Right ventricle myocardium superior (tissue), 1 donor: Measurements from ENCODE around the gene ITGA11. TPM values are rescaled to one million over a fixed set of nuclear protein-coding genes. Genes with fewer than 3 reads are reported as not detected.
A peak's percentile ranks its signal among the peaks of the same experiment; 100 is the strongest.

Experiments used
- ATAC-seq: fragments of 200-7000 bp; cut with Tn5 transposase; one replicate; pipeline ENCODE4 v1.9.1; 2020; ENCODE audit warnings: mild to moderate bottlenecking; ENCODE audit not compliant: poor library complexity
- DNase-seq: peaks from one replicate; pipeline ENCODE4 v3.0.0-alpha.2; 2020
- intact Hi-C: fragments of 100-400 bp; cut with DNase I; formaldehyde crosslinking; loops from one replicate; pipeline ENCODE4 v1.11.2; 2022
- total RNA-seq: library from RNA; stranded (reverse); fragmentation: NEBNext Ultra II Directional; extraction: Animal tissue kit (Norgen Biotek cat#: 25700); gene quantifications from one replicate; pipeline ENCODE4 v1.2.1, GENCODE V29; 2021
- donor health status: DM: no; HTN: yes; CAD: no; lungs with severe emphysema.

Gene ITGA11
- total RNA-seq, 1 donor from 2014 or later: 32.2 TPM

- no peak for DNase-seq
- intact Hi-C loops: no loop called here
- no peak for ATAC-seq
These were observed 155.3 kb downstream of the ITGA11 start for GRCh38 chr15:68276668-68277067.

GRCh38 chr15:68275165-68275746 is 156.7 kb downstream of the ITGA11 start:
- ATAC-seq: no peak
- intact Hi-C loops: no loop called here
- DNase-seq: no peak

DNA sequence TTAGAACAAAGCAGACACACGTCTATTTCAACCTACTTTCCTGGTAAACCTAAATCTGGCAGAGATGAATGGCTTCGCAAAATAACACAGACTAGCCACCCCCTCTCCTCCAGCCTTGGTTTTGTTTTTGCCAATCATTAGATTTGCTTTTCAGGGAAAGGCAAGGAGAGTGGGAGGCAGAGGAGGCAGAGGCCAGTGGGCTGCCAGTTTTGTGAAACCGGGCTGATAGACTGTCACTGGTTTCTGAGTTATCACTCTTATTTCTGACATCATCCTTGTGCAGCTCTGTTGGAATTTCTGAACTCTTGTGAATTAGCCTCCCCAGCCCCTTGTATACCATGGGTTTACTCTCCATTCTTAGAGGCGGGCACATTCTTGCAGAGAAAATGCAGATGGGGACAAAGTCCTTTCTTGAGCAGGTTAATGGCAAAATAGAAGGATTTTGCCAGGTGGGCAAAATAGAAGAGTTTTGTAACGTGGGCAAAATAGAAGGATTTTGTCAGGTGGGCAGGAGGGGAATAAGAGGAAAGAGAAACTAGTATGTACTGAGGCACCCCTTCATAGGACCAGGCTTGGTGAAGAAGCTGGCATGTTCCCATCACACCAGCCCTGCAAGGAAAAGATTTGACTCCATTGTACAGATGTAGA is 157.6 kb downstream of the ITGA11 start:
- DNase-seq: no peak
- intact Hi-C loops: no loop called here
- ATAC-seq: no peak

DNA sequence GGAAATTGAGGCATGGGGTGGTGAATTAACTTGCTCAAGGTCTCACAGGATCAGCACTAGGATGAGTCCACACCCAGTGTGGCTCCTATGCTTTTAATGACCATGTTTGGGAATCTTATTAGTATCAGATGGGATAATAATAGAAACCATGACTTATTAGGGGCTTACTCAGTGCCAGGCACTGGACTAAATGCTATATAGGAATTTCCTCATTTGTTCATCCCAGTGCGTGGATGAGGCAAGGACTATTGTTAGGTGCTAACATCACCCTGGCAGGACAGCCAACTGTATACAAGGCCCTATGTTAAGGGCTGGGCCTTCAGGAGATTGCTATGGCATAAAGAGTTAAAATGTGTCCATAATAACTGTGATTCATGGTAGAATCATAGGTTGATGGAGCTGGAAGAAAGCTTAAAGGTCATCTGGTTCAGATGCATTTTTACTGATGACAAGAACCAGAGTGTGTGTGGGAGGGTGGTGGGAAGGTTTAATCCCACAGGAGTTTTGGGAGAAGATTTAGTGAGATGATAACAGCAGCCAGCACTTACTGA is 159.2 kb downstream of the ITGA11 start:
- intact Hi-C loops: no loop called here
- no peak for DNase-seq
- no peak for ATAC-seq

DNA sequence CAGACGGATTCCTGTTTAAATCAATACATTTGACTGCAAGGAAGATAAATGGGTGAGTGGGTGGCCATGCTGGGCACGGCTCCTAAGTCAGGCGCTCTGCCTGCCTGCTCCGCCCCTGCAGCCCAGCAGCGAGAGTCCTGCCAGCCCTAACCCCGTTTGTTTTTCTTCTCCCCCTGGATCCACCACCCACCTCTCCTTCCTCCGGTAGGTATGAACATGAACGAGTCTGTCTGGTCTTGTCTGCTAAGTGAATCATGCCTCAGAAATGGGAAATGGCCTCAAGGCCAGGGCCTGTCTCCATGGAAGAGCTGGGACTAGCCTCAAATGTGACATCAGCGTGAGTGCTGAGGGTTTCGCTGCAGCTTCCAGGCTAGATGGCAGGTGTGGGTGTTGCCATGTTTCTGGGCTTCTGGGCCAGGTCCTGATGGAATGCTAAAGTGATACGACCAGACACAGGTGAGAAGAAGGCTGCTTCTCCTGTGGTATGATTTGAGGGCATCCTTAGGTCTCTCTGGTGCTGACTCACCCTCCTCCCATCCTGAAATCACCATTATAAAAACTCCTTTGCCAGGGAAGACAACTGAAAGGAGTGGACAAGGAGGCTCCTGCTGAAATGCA is 160.0 kb downstream of the ITGA11 start:
- ATAC-seq (peak; percentile 48), DNase-seq (no peak)
- intact Hi-C loops: no loop called here

- ATAC-seq (no peak), DNase-seq (no peak)
- intact Hi-C loops: no loop called here
These were observed 163.6 kb downstream of the ITGA11 start for GRCh38 chr15:68268405-68268804.

DNA sequence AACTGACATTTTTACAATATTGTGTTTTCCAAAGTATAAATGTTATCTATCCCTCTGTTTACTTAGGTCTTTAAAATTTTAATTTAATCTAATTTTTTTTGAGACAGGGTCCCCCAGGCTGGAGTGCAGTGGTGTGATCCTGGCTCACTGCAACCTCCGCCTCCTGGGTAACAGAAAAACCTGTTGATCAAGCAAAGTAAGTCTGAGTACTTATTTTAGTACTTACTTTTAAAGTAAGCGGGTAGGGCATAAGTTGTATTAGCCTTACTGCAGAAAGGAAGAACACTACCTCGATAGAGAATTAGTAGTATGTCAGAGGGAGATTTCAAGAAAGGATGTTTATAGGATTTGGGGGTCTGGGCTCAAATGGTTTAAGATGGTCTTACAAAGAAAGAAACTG is 166.3 kb downstream of the ITGA11 start:
- intact Hi-C loops: no loop called here
- no peak for ATAC-seq

DNA sequence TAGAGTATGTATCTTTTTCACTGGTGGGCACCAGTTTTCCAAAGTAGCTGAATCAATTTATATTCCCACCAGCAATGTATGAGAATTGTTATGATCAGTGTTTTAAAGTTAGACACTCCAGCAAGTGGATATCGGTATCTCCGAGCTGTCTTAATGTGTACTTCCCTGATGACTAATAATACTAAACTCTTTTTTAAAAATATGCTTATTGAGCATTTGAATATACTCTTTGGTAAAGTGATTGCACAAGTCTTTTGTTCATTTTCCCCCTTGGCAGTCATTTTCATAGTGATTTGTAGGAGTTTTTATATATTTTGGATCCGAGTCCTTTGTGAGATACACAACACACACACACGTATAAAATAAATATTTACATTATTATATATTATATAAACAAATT is 166.9 kb downstream of the ITGA11 start:
- ATAC-seq (no peak), DNase-seq (no peak)
- intact Hi-C loops: no loop called here

More for the DNA sequence above, 166.3 kb downstream of the ITGA11 start:
- no peak for DNase-seq

GRCh38 chr15:68264282-68264681 is 167.7 kb downstream of the ITGA11 start:
- DNase-seq (no peak), ATAC-seq (no peak)
- intact Hi-C loops: no loop called here

GRCh38 chr15:68262514-68263356 is 169.2 kb downstream of the ITGA11 start:
- ATAC-seq: no peak
- intact Hi-C loops: no loop called here
- no peak for DNase-seq

DNA sequence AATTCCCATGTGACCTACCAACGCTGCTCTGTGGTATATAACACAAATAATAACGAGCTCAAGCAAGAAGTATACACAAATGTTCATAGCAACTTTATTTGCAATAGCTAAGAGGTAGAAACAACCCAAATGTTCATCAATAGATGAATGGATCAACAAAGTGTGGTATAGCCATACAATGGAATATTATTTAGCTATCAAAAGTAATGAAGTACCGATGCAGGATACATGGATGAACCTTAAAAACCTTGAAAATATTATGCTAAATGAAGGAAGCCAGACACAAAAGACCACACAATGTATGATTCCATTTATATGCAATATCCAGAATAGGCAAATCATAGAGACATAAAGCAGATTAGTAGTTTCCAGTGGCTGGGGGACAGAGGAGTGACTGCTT is 170.0 kb downstream of the ITGA11 start:
- ATAC-seq (no peak), DNase-seq (no peak)
- intact Hi-C loops: no loop called here

DNA sequence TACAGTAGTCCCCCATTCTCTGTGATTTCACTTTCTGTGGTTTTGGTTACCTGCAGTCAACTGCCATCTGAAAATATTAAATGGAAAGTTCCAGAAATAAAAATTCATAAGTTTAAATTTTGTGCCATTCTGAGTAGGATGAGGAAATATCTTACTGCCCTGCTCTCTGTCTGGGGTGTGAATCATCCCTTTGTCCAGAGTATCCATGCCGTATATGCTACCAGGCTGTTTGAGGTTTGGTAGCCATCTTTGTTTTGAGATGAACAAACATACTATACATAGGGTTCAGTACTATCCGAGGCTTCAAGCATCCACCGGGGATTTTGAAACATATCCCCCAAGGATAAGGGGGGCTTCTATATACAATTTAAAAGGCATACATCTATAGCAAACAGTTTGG is 170.7 kb downstream of the ITGA11 start:
- intact Hi-C loops: no loop called here
- DNase-seq (no peak), ATAC-seq (no peak)

DNA sequence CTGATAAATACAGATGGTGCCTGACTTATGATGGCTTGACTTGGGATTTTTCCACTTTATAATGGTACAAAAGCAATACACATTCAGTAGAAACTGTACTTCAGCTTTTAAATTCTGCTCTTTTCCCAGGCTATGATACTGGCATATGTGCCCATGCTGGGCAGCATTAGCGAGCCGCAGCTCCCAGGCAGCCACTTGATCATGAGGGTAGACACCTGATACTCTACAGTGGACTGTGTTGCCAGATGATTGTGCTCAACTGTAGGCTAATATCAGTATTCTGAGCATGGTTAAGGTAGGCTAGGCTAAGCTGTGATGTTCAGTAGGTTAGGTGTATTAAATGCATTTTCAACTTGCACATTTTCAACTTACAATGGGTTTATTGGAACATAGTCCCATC is 172.1 kb downstream of the ITGA11 start:
- DNase-seq: no peak
- ATAC-seq: peak; percentile 54
- intact Hi-C loops: no loop called here

DNA sequence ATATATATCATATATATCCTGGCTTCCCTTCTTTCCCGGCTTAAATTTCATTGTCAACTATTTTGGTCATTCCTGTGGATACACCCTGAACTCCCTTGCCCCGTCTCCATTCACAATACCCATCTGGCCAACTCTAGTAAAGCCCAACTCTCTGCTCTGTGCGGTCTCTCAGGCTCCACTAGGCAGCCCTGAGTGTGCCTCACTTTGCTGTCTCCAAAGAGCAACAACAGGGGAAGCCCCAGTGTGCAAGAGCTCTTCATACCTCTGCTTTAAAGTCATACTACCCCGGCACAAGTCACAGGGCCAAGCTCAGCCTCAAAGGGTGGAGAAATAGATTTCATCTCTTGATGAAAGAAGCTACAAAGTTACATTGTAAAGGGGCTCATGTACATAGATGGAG is 173.3 kb downstream of the ITGA11 start:
- DNase-seq (no peak), ATAC-seq (no peak)
- intact Hi-C loops: no loop called here

DNA sequence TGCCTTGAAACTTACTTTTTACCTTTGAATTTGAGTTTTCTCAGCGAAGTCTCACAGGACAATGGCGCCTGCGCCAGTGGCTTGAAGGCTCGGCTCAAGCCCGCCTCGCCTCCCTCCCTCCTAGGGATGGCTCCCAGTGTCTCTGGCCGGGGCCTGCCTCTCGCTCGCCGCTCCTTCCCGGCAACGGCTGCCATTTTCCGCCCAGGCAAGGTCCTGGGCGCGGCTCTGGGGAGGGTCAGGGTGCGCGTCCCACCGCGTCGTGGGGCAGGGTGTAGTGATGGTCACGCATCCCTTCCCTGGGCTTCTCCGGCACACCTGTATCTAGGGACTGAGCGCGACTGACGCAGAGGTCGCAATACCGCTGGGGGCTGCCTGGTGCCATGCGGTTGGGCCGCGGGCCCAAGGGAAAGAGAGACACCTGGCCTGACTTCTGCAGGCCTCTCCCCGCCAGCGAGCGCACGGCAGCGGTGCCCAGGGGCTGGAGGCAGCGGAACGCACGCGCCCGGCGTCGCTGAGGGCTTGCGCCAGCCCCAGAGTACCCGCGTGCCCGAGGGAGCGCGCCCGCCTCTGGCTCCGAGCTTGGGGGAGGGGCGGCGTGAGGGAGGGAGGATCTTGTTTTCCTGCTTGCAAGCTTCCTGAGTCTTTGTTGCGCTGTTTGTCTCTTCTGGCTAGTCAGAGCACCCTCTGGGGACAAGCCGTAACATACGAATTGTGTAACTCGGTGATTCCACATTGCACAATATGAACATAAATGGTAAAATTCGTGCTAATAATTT is 175.1 kb downstream of the ITGA11 start:
- DNase-seq (peak; percentile 95), ATAC-seq (peak; percentile 95)
- intact Hi-C loops: no loop called here

- DNase-seq (no peak), ATAC-seq (peak; percentile 30)
- intact Hi-C loops: loop anchor here (5.0 kb wide), 1 partner anchor 624 kb away; no protein-coding TSS in a partner anchor
These were observed 178.9 kb downstream of the ITGA11 start for GRCh38 chr15:68252925-68253534.

DNA sequence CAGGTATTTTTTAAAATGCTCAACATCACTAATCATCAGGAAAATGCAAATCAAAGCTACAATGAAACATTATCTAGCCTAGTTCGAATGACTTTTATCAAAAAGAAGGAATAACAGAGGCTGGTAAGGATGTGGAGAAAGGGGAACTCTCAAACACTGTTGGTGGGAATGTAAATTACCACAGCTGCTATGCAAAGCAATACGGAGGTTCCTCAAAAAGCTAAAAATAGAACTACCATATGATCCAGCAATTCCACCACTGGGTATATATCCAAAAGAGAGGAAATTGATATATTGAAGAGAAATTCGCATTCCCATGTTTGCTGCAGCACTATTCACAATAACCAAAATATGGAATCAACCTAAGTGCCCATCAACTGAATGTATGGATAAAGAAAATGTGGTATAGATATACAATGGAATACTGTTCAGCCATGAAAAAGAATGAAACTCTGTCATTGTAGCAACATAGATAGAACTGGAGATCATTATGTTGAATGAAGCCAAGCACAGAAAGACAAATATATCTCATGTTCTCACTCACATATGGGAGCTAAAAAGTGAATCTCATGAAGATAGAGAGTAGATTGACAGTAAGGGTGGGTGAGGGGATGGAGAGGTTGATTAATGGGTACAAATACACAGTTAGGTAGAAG is 182.8 kb downstream of the ITGA11 start:
- intact Hi-C loops: no loop called here
- DNase-seq: no peak
- ATAC-seq: no peak
